Measurements from ENCODE around the gene GIMAP1.

Gene GIMAP1

DNA sequence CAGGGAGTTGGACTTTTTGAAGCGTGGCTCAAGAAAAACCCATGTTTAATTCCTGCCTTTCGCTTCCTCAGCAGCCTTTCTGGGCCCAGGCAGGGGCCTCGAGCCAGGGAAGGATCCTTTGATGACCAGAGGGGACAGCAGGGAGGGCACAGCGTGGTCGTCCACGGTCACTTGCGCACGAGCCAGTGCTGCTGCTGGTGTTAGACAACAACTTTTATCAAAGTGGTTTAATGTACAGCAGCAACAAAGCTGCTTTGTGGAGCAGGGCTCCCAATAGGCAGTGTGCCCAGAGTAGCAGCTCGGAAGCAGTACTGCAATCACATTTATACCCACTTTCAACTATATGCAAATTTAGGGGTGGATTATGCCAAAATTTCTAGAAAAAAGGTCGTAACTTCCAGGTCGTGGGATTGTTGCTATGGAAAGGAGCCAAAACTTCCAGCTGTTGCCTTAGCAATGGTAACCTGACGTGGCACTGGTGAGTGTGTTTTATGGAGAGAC lies 6.1 kb downstream of the GIMAP1 start:
- no peak for DNase-seq (ENCODE audit: low spot score)

DNA sequence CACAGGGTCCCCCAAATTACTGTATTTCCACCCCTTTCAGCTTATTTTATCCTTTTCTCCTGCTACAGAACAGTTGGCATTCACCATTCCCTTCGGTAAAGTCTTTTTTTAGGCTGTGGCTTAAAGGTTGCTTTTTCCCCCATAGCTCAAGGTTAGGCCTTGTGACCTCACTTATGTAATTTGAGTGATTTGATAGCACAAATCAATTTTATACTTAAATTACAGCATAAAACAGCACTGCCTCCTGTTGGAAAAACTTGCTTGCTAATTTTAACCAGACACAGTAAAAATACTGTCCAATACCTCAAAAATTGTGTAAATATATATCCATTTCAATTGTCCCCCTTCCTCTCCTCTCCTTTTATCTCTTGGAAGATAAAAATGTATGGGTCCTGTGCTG lies 7.1 kb downstream of the GIMAP1 start:
- no peak for DNase-seq (ENCODE audit: low spot score)

DNA sequence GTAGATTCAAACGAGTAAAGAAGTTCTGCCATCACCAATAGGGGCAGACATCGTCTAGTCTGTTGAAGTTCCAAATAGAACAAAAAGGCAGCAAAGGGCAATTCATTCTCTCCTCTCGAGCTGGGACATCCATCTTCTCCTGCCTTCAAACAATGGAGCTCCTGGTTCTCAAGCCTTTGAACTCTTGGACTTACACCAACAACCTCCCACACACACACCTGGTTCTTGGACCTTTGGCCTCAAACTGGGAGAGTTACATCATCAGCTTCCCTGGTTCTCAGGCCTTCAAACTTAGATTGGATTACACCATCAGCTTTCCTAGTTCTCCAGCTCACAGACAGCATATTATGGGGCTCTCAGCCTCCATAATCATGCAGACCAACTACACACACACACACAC lies 11.0 kb downstream of the GIMAP1 start:
- DNase-seq (ENCODE audit: low spot score): no peak

DNA sequence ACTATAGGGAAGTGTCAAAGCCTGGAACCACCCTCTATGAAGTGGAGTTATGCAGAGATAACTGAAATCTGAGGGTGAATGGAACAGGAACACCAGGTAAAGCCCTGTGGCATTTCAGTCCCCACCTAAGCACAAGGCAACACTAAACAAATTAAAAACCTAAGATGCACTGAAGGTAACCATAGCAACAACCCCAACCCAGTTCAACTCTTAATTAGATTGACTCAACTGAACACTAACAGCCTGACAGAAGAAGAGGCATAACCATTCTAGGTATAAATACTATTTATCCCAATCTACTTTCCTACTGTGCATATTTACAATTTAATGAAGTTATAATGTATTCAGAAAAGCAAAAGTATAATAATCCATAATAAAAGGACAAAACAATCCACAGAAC lies 11.6 kb downstream of the GIMAP1 start:
- DNase-seq (ENCODE audit: low spot score): no peak

DNA sequence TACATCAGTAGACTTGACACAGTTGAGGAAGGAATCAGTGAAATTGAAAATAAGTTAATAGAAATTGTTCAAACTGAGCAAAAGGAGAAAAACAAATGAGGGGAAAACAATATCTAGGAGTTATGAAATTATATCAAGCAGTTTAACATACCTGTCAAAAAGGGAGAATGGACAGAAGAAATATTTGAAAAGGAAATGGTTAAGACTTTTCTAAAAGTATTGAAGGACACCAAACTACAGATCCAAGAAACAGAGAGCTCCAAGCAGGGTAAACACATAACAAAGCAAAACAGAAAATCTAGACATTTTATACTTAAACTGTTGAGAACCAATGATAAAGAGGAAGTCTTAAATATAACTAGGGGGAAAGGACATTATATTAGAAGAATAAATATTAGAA lies 12.2 kb downstream of the GIMAP1 start:
- DNase-seq (ENCODE audit: low spot score): no peak

DNA sequence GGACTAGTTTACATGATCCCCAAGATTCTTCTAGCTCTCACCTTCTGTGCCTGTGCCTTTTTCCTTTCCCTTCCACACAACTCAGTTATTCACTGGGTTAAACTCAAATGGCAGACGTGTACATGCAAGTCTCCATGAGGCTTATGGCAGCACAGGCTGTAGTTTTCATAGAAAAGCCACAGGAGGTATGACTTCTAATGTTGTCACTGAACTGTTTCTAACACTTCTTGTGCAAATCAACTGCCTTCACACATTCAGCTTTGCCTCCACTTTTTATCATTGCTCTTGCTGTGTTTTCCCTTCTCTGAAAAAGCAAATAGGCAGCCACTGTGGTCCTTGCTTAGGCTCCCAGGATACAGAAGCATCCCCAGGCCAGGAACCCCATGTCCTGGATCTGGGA lies 15.5 kb downstream of the GIMAP1 start:
- DNase-seq (ENCODE audit: low spot score): no peak

DNA sequence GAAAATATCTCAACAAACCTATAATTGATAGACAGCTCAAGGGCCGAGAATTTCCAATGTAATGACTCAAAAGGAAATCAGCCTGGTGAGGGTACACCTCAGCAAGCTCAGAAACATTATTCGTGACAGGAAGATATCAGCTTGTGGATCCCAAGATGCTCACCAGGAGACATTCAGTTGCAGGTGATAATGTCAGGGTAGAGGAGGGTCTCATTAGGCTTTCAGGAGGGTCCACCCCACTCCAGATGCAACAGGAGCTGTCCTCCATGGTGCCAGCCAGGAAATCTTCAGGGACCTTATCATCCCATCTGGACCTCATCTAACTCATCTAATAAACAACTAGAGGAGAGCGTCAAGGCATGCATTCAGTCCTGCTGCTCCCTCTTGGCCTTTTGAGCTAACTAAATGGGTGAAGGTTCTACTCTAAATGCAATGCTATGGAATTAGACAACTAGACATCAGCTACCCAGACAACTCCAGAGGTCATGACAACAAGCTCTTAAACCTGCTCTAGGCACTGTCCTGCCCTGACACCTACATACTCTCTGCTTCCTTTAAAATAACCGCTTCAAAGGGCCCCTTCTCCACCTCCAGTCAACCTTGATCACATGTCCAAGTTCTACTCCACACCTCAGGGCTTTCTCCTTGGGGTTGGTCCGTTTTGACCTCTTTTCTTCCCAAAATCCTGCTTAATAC lies 16.5 kb downstream of the GIMAP1 start:
- DNase-seq (ENCODE audit: low spot score): no peak

DNA sequence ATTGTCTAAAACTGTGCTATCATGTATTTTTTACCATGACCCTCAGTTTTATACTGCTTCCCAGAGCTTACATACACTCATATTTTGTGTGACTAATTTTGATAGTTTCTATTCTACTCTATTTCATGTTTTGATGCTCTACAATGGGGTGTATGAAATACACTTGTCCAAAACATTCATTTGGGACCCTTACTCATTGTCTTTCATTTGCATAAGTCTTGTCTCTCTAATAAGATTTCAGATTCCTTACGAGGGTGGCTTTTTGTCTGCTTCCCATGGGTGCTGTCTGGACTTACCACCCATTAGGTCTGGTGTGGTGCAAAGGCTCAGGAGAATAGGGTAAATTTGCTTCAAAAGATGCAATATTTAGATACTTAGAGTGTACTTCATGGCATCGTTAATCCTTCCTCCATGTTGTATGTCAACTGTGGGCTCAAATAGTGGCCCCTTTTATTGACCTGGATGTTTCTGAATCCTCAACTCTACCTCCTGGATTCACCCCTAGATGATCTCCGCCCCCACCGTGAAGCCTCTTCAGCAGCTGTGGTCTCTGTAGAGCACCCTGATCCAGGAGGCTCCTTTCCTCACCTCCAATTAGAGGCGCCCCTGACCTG lies 17.2 kb downstream of the GIMAP1 start:
- DNase-seq (ENCODE audit: low spot score): no peak

DNA sequence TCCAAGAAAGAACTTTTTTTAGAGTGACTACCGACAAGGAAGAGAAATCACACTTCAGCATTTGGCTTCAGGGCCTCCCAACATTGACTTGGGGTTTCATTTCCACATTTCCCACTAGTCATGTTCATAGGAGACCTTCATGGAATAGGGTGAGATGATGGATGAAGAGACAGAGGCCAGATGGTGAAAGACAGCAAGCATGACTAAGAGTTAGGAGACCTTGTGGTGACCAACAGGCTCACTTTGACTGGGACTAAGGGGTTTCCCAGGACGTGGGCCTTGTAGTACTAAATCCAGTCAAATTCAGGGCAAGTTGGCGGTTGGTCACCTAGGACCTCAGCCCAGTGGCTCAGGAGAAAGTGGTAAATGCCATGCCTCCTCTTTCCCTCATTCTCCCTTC lies 17.8 kb downstream of the GIMAP1 start:
- DNase-seq (ENCODE audit: low spot score): no peak

DNA sequence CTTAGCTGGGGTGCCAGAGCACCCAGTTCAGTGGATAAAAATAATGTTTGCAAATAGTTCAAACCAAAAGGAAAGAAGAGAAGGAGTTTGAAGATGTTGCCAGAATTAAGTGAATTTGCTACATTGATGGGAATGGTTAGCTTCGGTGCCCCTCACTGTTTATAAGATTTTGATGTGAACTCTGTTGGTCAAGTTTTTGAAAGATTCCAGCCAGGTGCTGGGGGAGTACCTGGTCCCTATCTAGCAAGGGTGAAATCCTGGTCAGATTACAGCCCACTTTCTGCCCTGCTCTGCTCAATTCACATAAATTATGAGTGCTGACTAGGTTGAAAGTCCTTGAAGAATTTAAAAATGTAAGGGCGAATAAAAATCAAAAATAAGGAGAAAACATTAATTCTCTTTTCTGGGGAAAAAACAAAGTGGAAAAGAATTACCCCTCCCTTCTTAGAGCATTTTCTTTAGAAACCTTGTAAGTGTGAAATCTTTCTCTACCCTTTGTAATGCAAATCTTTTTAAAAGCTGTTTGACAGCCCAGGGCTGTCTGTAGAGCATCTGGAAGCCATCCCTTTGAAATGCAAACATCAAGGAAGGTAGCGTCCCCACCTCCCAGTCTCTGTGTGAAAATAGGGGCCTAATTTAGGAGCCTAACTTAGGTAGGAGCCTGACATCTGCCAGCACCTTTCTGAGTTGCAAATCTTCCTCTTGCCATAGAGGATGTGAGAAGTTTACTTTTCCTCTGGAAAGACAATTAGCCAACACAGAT lies 19.4 kb downstream of the GIMAP1 start:
- DNase-seq (ENCODE audit: low spot score): no peak

DNA sequence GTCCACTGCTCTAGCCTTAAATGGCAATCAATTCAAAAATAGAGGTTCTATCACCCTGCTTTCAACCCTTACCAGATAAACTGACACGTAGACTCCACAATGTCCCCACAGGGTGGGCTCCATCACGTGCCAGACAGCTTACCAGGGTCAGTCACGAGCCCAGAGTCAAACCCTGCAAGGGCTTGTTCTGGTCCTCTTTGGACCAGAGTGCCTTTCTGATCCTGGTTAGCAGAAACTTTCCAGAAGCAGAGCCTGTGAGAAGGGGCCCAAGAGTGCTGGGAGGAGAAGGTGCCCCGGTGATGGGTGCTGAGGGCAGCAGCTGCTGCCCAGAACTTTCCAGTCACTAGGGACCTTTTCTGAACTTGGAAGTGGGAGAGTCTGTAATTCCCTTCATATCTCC lies 20.5 kb downstream of the GIMAP1 start:
- DNase-seq (ENCODE audit: low spot score): no peak

DNA sequence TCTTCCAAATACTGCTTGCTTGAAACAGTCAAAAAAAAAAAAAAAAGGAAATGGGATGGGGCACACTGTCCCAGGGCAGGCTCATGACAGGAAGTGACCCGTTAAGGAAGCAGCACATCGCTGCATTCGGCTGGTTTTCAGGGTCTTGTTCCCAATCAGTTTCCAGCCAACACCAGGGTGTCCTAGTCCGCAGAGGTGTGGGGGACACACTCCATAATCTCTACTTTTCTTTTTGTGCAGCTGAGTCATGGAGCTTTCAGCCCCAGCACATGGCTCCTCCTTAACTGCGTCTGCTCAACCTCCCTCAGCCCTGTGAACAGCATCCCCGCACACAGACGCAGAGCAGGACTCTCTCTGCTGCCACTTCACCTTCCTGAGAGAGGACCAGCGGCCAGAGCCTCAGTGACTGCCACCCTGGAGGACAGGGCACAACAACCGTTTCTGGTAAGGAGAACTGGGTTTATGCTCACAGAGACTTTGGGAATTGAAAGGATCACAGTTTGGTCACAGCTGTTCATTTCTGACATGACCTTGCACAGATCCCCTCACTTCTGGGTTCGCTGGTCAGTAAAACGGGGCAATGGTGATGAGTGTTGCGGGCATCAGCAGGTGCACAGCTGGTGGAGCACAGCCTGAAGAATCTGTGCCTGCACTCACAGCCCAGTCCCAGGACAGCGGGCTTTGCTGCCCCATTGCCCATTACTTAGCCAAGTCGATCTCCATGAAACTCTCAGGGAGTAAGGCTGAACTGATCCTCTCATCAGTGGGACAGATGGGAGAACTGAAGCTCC lies 21.0 kb downstream of the GIMAP1 start, which contains the start of gene GIMAP5:
Gene GIMAP5 (plus strand): TSS at position 154 of the 791 bp plus-strand sequence. CDS start 3,467 bp downstream, outside the sequence.
- DNase-seq (ENCODE audit: low spot score): no peak

DNA sequence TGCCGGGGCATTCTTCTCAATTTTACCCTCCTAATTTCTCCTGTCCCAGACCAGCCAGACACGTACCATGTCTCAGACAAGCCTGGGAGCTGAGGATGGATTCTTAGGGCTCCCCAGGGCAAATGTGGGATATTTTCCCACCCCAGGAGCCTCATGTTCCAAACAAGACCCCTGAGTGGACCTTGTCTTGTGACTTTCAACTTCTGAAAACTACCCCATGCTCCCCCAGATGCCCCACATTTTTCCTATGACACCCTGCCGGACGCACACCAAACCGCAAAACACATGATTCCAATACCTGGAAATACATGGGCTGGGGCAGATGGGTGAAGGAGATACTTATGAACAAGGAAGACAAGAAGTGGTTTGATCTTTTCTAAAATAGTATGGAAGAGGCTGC lies 21.7 kb downstream of the GIMAP1 start:
- DNase-seq (ENCODE audit: low spot score): no peak

DNA sequence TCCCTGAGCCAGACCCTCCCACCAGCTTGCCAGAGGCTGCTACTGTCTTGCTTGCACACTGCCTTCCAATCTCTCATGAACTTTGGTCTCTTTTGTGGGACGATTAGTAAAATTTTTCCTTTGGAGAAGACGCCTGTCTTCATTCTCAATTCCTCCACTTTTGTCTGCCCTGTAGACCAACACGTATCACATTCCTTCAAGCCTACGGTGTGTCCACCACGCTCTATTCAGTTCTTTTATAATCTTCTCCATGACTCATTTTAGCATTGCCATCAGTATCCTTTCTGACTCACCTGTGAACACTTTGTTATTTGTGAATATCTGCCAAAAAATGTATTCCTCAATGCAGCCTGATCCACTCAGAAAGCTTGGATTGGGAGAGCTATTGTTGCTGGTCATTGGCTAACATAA lies 22.2 kb downstream of the GIMAP1 start:
- DNase-seq (ENCODE audit: low spot score): no peak

DNA sequence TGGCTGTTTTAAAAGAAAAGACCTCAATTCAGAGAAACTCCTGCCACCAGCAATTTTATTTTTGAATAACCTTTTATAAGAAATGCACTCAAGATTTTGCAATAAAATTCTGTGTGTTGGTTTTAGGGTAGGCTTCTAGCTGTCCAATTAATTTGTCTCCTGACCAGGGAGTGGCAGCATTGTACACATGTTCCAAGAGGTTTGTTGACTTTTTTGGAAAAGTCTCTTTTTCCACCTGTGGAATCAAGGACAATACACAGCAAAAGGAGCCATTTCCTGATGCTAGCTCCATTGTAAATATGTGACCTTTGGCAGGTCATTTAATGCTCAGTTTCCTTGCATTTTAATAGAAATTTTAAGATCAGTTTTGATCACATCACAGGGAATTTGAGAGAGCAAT lies 22.6 kb downstream of the GIMAP1 start:
- no peak for DNase-seq (ENCODE audit: low spot score)

DNA sequence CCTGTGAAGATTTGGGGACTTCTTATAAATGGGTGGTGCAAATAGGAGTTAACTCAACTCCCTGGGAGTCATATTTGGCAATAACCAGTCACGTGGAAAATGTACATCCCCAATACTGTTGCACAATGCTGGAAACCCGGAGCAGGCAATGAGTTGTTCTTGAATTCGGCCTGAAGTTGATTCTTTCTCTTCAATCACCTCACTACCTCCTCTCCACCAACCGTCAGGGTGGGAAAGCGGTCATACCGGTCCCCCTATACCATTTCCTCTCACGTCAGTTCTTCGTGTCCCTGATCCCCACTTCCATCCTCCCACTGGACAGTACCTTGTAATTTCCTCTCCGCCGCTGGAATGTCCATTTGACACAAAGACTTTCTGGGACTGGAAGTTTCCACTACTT lies 23.6 kb downstream of the GIMAP1 start:
- DNase-seq (ENCODE audit: low spot score): no peak

DNA sequence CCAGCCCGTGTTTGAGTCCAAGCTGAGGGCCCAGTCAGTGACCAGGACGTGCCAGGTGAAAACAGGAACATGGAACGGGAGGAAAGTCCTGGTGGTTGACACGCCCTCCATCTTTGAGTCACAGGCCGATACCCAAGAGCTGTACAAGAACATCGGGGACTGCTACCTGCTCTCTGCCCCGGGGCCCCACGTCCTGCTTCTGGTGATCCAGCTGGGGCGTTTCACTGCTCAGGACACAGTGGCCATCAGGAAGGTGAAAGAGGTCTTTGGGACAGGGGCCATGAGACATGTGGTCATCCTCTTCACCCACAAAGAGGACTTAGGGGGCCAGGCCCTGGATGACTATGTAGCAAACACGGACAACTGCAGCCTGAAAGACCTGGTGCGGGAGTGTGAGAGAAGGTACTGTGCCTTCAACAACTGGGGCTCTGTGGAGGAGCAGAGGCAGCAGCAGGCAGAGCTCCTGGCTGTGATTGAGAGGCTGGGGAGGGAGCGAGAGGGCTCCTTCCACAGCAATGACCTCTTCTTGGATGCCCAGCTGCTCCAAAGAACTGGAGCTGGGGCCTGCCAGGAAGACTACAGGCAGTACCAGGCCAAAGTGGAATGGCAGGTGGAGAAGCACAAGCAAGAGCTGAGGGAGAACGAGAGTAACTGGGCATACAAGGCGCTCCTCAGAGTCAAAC lies 26.0 kb downstream of the GIMAP1 start:
- no peak for DNase-seq (ENCODE audit: low spot score)

DNA sequence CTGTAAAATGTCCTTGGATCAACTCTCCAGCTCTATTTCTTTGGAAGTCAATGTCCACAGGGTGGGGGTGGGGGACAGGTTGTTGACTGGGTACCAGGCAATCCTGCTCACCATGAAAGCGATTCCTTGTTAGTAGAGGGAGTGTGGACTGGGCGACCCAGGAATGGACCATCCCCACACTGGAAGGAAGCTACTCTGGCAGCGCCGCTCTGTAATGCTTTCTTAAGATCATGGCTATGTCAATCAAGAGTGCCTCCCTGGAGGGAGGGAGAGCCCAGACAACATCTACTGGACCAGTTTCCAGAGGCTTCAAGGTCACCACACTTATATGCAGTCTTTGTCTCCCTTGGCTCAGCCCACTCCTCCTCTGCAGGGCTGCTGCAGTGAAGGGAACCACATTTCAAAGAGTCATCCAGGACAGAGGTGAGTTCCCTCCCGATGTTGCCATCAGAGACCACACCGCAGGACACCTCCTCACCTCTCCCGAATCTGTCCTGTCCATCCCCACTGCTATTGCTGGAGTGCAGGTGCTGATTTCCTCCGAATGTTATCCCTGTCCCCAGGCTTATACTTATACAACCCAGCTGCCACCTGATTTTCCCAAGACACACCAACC lies 27.7 kb downstream of the GIMAP1 start:
- no peak for DNase-seq (ENCODE audit: low spot score)

DNA sequence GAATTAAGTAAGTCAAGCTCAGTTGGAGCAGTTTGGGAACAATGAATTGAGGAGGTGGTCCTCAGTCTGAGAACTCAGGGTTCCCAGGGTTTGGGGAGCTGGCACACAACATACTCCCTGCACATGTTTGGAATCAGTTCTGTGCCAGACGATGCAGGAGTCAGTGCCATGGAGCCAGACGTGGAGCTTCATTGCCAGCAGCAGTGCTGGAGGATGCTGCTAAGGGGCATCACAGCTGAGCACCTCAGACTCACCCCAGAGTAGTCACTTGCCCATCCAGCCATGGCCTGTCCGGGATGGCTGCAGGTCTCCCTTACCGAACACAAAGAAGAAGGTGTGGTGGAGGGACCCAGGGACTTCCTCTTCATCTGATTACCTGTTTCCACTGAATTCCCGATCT lies 28.7 kb downstream of the GIMAP1 start:
- no peak for DNase-seq (ENCODE audit: low spot score)

DNA sequence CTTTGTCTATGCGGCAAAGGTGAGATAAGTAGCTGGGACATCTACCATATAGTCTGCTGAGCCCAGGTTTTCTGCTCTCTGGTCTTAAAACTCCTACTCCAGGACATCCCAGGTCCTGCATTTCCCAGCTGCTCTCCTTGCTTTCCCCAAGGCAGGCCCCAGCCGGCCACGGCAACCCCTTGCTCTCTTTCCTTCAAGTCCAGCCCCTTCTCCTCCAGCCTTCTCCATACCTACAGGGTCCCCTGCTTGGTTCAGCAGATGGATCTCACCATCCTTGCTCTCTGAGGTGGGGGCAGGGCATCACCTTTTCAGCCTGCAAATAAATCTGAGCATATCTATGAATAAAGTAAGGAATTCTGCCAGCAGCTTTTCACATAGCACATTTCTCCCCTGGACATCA lies 29.5 kb downstream of the GIMAP1 start:
- DNase-seq (ENCODE audit: low spot score): no peak

DNA sequence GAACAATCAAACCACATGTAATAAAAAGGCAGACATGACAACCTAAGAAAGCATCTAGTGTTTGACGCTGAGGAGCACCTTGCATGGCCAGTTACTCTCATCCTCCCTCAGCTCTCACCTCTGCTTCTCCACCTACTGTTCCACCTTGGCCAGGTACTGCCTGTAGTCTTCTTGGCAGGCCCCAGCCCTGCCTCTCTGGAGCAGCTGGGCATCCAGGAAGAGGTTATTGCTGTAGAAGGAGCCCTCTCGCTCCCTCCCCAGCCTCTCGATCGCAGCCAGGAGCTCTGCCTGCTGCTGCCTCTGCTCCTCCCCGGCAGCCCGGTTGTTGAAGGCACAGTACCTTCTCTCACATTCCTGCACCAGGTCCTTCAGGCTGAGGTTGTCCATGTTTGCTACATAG lies 30.5 kb downstream of the GIMAP1 start:
- DNase-seq (ENCODE audit: low spot score): no peak

Data from AG08396 (cell line).